Activated naive CD8-positive, alpha-beta T cell (primary cell): Measurements from ENCODE around the gene TBC1D22A.

Source experiments
- H3K27ac Mint-ChIP-seq: one replicate; pipeline ENCODE4 v1.8.0; 2021; ENCODE audit warnings: mixed read lengths
- H3K27me3 Mint-ChIP-seq: one replicate; pipeline ENCODE4 v1.8.0; 2021; ENCODE audit warnings: mixed read lengths
- H3K36me3 Mint-ChIP-seq: one replicate; pipeline ENCODE4 v1.8.0; 2021; ENCODE audit warnings: mixed read lengths
- H3K4me1 Mint-ChIP-seq: one replicate; pipeline ENCODE4 v1.8.0; 2021; ENCODE audit warnings: low read depth, mixed read lengths
- H3K4me3 Mint-ChIP-seq: one replicate; pipeline ENCODE4 v1.8.0; 2021; ENCODE audit warnings: mild to moderate bottlenecking, mixed read lengths
- H3K9me3 Mint-ChIP-seq: one replicate; pipeline ENCODE4 v1.8.0; 2021; ENCODE audit warnings: low read depth, mixed read lengths

The TBC1D22A gene

GRCh38 chr22:47207846-47208554 lies 445.6 kb downstream of the TBC1D22A start:
- no peaks in the 10 kb centered on the region for H3K4me1 Mint-ChIP-seq
- H3K36me3 Mint-ChIP-seq = no peaks in the 10 kb centered on the region
- H3K27ac Mint-ChIP-seq = no peak overlapping the region
- no peaks in the 10 kb centered on the region for H3K27me3 Mint-ChIP-seq
- no peaks in the 10 kb centered on the region for H3K9me3 Mint-ChIP-seq
- no peak overlapping the region for H3K4me3 Mint-ChIP-seq

GRCh38 chr22:47208630-47209029 lies 446.2 kb downstream of the TBC1D22A start:
- Mint-ChIP-seq H3K9me3 (no peaks in the 10 kb centered on the region), H3K27me3 (no peaks in the 10 kb centered on the region), H3K27ac (no peak overlapping the region), H3K4me1 (no peaks in the 10 kb centered on the region), H3K4me3 (no peak overlapping the region), H3K36me3 (no peaks in the 10 kb centered on the region)

GRCh38 chr22:47209040-47209514 lies 446.6 kb downstream of the TBC1D22A start:
- no peaks in the 10 kb centered on the region for H3K9me3 Mint-ChIP-seq
- H3K27me3 Mint-ChIP-seq = no peaks in the 10 kb centered on the region
- H3K4me3 Mint-ChIP-seq = no peak overlapping the region
- H3K4me1 Mint-ChIP-seq = no peaks in the 10 kb centered on the region
- no peak overlapping the region for H3K27ac Mint-ChIP-seq
- H3K36me3 Mint-ChIP-seq = no peaks in the 10 kb centered on the region

GRCh38 chr22:47209547-47210023 lies 447.1 kb downstream of the TBC1D22A start:
- H3K27ac Mint-ChIP-seq = no peak overlapping the region
- no peak overlapping the region for H3K4me3 Mint-ChIP-seq
- H3K9me3 Mint-ChIP-seq = no peaks in the 10 kb centered on the region
- H3K27me3 Mint-ChIP-seq = no peaks in the 10 kb centered on the region
- no peaks in the 10 kb centered on the region for H3K4me1 Mint-ChIP-seq
- no peaks in the 10 kb centered on the region for H3K36me3 Mint-ChIP-seq

GRCh38 chr22:47210112-47210657 lies 447.7 kb downstream of the TBC1D22A start:
- Mint-ChIP-seq H3K9me3 (no peaks in the 10 kb centered on the region), H3K36me3 (no peaks in the 10 kb centered on the region), H3K4me1 (no peaks in the 10 kb centered on the region), H3K27ac (no peak overlapping the region), H3K4me3 (no peak overlapping the region), H3K27me3 (no peaks in the 10 kb centered on the region)

GRCh38 chr22:47210686-47211085 lies 448.2 kb downstream of the TBC1D22A start:
- Mint-ChIP-seq H3K27me3 (no peaks in the 10 kb centered on the region), H3K4me3 (no peak overlapping the region), H3K27ac (no peak overlapping the region), H3K9me3 (no peaks in the 10 kb centered on the region), H3K36me3 (no peaks in the 10 kb centered on the region), H3K4me1 (no peaks in the 10 kb centered on the region)

- Mint-ChIP-seq H3K4me3 (no peak overlapping the region), H3K27ac (no peak overlapping the region)
Observed at GRCh38 chr22:47213571-47214230, 451.3 kb downstream of the TBC1D22A start.

GRCh38 chr22:47215851-47216250 lies 453.4 kb downstream of the TBC1D22A start:
- no peak overlapping the region for H3K27ac Mint-ChIP-seq
- no peaks in the 10 kb centered on the region for H3K9me3 Mint-ChIP-seq
- H3K4me3 Mint-ChIP-seq = no peak overlapping the region
- H3K36me3 Mint-ChIP-seq = no peaks in the 10 kb centered on the region
- H3K4me1 Mint-ChIP-seq = no peaks in the 10 kb centered on the region
- H3K27me3 Mint-ChIP-seq = no peaks in the 10 kb centered on the region

More at GRCh38 chr22:47213571-47214230, 451.3 kb downstream of the TBC1D22A start:
- Mint-ChIP-seq H3K4me1 (no peaks in the 10 kb centered on the region), H3K36me3 (no peaks in the 10 kb centered on the region), H3K27me3 (no peaks in the 10 kb centered on the region), H3K9me3 (no peaks in the 10 kb centered on the region)

GRCh38 chr22:47218671-47219070 lies 456.2 kb downstream of the TBC1D22A start:
- Mint-ChIP-seq H3K27me3 (no peaks in the 10 kb centered on the region), H3K4me1 (no peaks in the 10 kb centered on the region), H3K9me3 (no peaks in the 10 kb centered on the region), H3K4me3 (no peak overlapping the region), H3K36me3 (no peaks in the 10 kb centered on the region), H3K27ac (no peak overlapping the region)

- H3K27ac Mint-ChIP-seq = no peak overlapping the region
- H3K27me3 Mint-ChIP-seq = no peaks in the 10 kb centered on the region
- H3K4me3 Mint-ChIP-seq = no peak overlapping the region
- H3K9me3 Mint-ChIP-seq = no peaks in the 10 kb centered on the region
- H3K36me3 Mint-ChIP-seq = peaks cover under 1% of the 10 kb centered on the region
- H3K4me1 Mint-ChIP-seq = no peaks in the 10 kb centered on the region
Observed at GRCh38 chr22:47219789-47220188, 457.3 kb downstream of the TBC1D22A start.

GRCh38 chr22:47220752-47221151 lies 458.3 kb downstream of the TBC1D22A start:
- Mint-ChIP-seq H3K4me3 (no peak overlapping the region), H3K27me3 (no peaks in the 10 kb centered on the region), H3K4me1 (no peaks in the 10 kb centered on the region), H3K9me3 (no peaks in the 10 kb centered on the region), H3K36me3 (peaks cover 2% of the 10 kb centered on the region), H3K27ac (no peak overlapping the region)

- Mint-ChIP-seq H3K27ac (no peak overlapping the region), H3K9me3 (no peaks in the 10 kb centered on the region), H3K27me3 (peaks cover 2% of the 10 kb centered on the region), H3K36me3 (peaks cover 4% of the 10 kb centered on the region), H3K4me3 (no peak overlapping the region), H3K4me1 (no peaks in the 10 kb centered on the region)
Observed at GRCh38 chr22:47221840-47222615, 459.6 kb downstream of the TBC1D22A start.
